Measurements from ENCODE around the gene VSIR. TPM values are rescaled to one million over a fixed set of nuclear protein-coding genes. Genes with fewer than 3 reads are reported as not detected.
A peak's percentile ranks its signal among the peaks of the same experiment; 100 is the strongest.

The VSIR gene
- total RNA-seq, 2 donors from 2014 or later = 14.8 to 17.1 TPM

GRCh38 chr10:71819441-71819861 is 46.1 kb upstream of the VSIR start:
- no peak for ATAC-seq
- DNase-seq = no peak
- Histone ChIP-seq H3K4me1 (no peaks in the 10 kb centered on the region), H3K4me3 (no peak overlapping the region), H3K9me3 (no peaks in the 10 kb centered on the region), H3K27me3 (no peaks in the 10 kb centered on the region), H3K36me3 (replicated peaks in 1 of 2; ENCODE audit: insufficient read depth in 1 of 2, low read depth in 2 of 2) (peaks cover 21 to 48% of the 10 kb centered on the region in 2 donors), H3K27ac (no peak overlapping the region)
- WGBS, 2 donors = 85 to 98% methylated on average over 14 to 18 of the region's 18 CpGs
- intact Hi-C loops (cut with DNase I) = loop anchor here (10.0 kb wide), 1 partner anchor 435 kb away; no protein-coding TSS in a partner anchor
- TF ChIP-seq POLR2A (IDR thresholded peaks at IDR 0.05) (no peak), CTCF (IDR thresholded peaks at IDR 0.05) (no peak)

GRCh38 chr10:71818674-71819260 is 45.4 kb upstream of the VSIR start:
- no peaks in the 10 kb centered on the region for H3K27me3 ChIP-seq
- no peak overlapping the region for H3K4me3 ChIP-seq
- H3K9me3 ChIP-seq = no peaks in the 10 kb centered on the region
- no peaks in the 10 kb centered on the region for H3K4me1 ChIP-seq
- no peak for ATAC-seq
- intact Hi-C loops (cut with DNase I) = loop anchor here (10.0 kb wide), 1 partner anchor 434 kb away; no protein-coding TSS in a partner anchor
- TF ChIP-seq POLR2A (IDR thresholded peaks at IDR 0.05) = no peak
- no peak for TF ChIP-seq CTCF (IDR thresholded peaks at IDR 0.05)
- DNase-seq = no peak
- H3K36me3 ChIP-seq (replicated peaks in 1 of 2; ENCODE audit: insufficient read depth in 1 of 2, low read depth in 2 of 2) = peaks cover 21 to 41% of the 10 kb centered on the region in 2 donors
- 86 to 90% methylated on average over 14 of the region's 14 CpGs for WGBS, 2 donors
- no peak overlapping the region for H3K27ac ChIP-seq

GRCh38 chr10:71817831-71818655 is 44.7 kb upstream of the VSIR start:
- peaks cover 3% of the 10 kb centered on the region for H3K4me1 ChIP-seq
- H3K4me3 ChIP-seq = no peak overlapping the region

GRCh38 chr10:71816936-71817618 is 43.8 kb upstream of the VSIR start:
- H3K4me1 ChIP-seq = peaks cover 13% of the 10 kb centered on the region
- no peak for TF ChIP-seq CTCF (IDR thresholded peaks at IDR 0.05)
- no peak for TF ChIP-seq POLR2A (IDR thresholded peaks at IDR 0.05)
- peaks cover 21 to 35% of the 10 kb centered on the region in 2 donors for H3K36me3 ChIP-seq (replicated peaks in 1 of 2; ENCODE audit: insufficient read depth in 1 of 2, low read depth in 2 of 2)
- H3K4me3 ChIP-seq = no peak overlapping the region
- H3K9me3 ChIP-seq = no peaks in the 10 kb centered on the region
- ATAC-seq (no peak), DNase-seq (no peak)
- no peak overlapping the region for H3K27ac ChIP-seq
- WGBS, 2 donors = 78 to 83% methylated on average over 7 to 8 of the region's 8 CpGs
- intact Hi-C loops (cut with DNase I) = loop anchor here (10.0 kb wide), 1 partner anchor 432 kb away; no protein-coding TSS in a partner anchor
- H3K27me3 ChIP-seq = no peaks in the 10 kb centered on the region

More at GRCh38 chr10:71817831-71818655, 44.7 kb upstream of the VSIR start:
- intact Hi-C loops (cut with DNase I) = loop anchor here (10.0 kb wide), 1 partner anchor 433 kb away; no protein-coding TSS in a partner anchor
- Histone ChIP-seq H3K9me3 (no peaks in the 10 kb centered on the region), H3K27ac (no peak overlapping the region), H3K36me3 (replicated peaks in 1 of 2; ENCODE audit: insufficient read depth in 1 of 2, low read depth in 2 of 2) (peaks cover 21 to 37% of the 10 kb centered on the region in 2 donors), H3K27me3 (no peaks in the 10 kb centered on the region)
- no peak for ATAC-seq
- 46 to 55% methylated on average over 6 to 9 of the region's 9 CpGs for WGBS, 2 donors
- DNase-seq = peak in 1 of 4 donors; percentile 44
- TF ChIP-seq POLR2A (IDR thresholded peaks at IDR 0.05) (no peak), CTCF (IDR thresholded peaks at IDR 0.05) (no peak)
